ENCODE measurements around the gene L3MBTL2. TPM values are rescaled to one million over a fixed set of nuclear protein-coding genes. Genes with fewer than 3 reads are reported as not detected.

L3MBTL2 gene
- total and polyA plus RNA-seq, 10 of the 15 experiments (the other 5 are each of a cell fraction or from before 2014, with no cell fraction given) = 13.2 to 37.6 (median 28.2) TPM

- Histone ChIP-seq H4K20me1 (ENCODE audit: control insufficient read depth, insufficient read depth) (no peaks in the 10 kb centered on the region), H3K4me1 (ENCODE audit: control insufficient read depth, insufficient read depth, low read length) (peaks cover under 1% of the 10 kb centered on the region), H3K27ac (ENCODE audit: control insufficient read depth, insufficient read depth) (no peak overlapping the region), H3K36me3 (ENCODE audit: control insufficient read depth in 2 of 2, insufficient read depth in 2 of 2, low read length in 1 of 2) (peaks cover 11 to 27% of the 10 kb centered on the region in 2 experiments), H3K4me3 (no peak overlapping the region), H3K79me2 (ENCODE audit: control insufficient read depth, insufficient read depth, low read length) (no peaks in the 10 kb centered on the region), H3K27me3 (replicated peaks in 1 of 2; ENCODE audit: control insufficient read depth in 2 of 2, insufficient read depth in 2 of 2, low read length in 1 of 2) (no peaks in the 10 kb centered on the region), H3K9me3 (replicated peaks; ENCODE audit: control insufficient read depth, insufficient read depth, low read length) (no peaks in the 10 kb centered on the region), H3K9ac (ENCODE audit: control insufficient read depth, insufficient read depth, low read length) (no peak overlapping the region), H2AFZ (ENCODE audit: control insufficient read depth, low read depth, low read length) (no peak overlapping the region), H3K4me2 (ENCODE audit: control insufficient read depth, insufficient read depth) (no peak overlapping the region)
- WGBS (ENCODE audit: insufficient coverage, insufficient replicate concordance, low lambda C conversion rate, missing lambda C conversion rate) = 88% methylated on average over 9 of the region's 9 CpGs
- ChIA-PET SMC1A (ENCODE audit: uncharacterized antibody, unreplicated experiment) (no interaction called here), RAD21 (ENCODE audit: unreplicated experiment) (no interaction called here), CTCF (no interaction called here), POLR2A (interaction anchor here (0.6 kb wide), 1 partner anchor 222 kb away, joined by 3 read pairs; no protein-coding TSS in a partner anchor)
- no peak for FAIRE-seq
- DNase-seq (ENCODE audit: low read depth, low spot score) = no peak
- in situ Hi-C loops (cut with MboI) = no loop called here
- no TSS peak for BruUV-seq (replicated peaks)
- TF ChIP-seq SMAD1 (IDR thresholded peaks at IDR 0.05; ENCODE audit: low read depth, partially characterized antibody) (no peak), KAT2A (conservative IDR thresholded peaks at IDR 0.05; ENCODE audit: control insufficient read depth, low read depth, low read length) (no peak), NFXL1 (IDR thresholded peaks at IDR 0.05; ENCODE audit: borderline replicate concordance) (no peak), SMARCA5 (IDR thresholded peaks at IDR 0.05) (no peak), CREB1 (IDR thresholded peaks at IDR 0.05; ENCODE audit: low read depth) (no peak), TBL1XR1 (IDR thresholded peaks at IDR 0.05; ENCODE audit: low read depth, low read length) (no peak), ELK1 (IDR thresholded peaks at IDR 0.05; ENCODE audit: low read depth, low read length) (no peak), CREM (IDR thresholded peaks at IDR 0.05; ENCODE audit: low read depth) (no peak), IRF4 (IDR thresholded peaks at IDR 0.05; ENCODE audit: low read depth, low read length) (no peak), ZBED1 (IDR thresholded peaks at IDR 0.05; ENCODE audit: borderline replicate concordance) (no peak), ATF2 (IDR thresholded peaks at IDR 0.05; ENCODE audit: low read length) (no peak), IKZF2 (IDR thresholded peaks at IDR 0.05) (no peak), RCOR1 (conservative IDR thresholded peaks at IDR 0.05; ENCODE audit: low read depth, low read length) (no peak)
- no peak for ATAC-seq
- intact Hi-C loops (cut with micrococcal nuclease; ENCODE audit: unreplicated experiment) = no loop called here
Measured at GRCh38 chr22:41222846-41223507, 17.9 kb downstream of the L3MBTL2 start.

All from GM12878 (cell line).